Measurements from ENCODE around the gene ZNF436. TPM values are rescaled to one million over a fixed set of nuclear protein-coding genes. Genes with fewer than 3 reads are reported as not detected.
A peak's percentile ranks its signal among the peaks of the same experiment; 100 is the strongest.
"Not testable (repeated sequence)": the region's sequence is repeated elsewhere in the genome, so short reads cannot be mapped to it uniquely, and the experiment has no call there.

Gene ZNF436
- total RNA-seq, 2 donors from 2014 or later, result 7.1 to 13.9 TPM

DNA sequence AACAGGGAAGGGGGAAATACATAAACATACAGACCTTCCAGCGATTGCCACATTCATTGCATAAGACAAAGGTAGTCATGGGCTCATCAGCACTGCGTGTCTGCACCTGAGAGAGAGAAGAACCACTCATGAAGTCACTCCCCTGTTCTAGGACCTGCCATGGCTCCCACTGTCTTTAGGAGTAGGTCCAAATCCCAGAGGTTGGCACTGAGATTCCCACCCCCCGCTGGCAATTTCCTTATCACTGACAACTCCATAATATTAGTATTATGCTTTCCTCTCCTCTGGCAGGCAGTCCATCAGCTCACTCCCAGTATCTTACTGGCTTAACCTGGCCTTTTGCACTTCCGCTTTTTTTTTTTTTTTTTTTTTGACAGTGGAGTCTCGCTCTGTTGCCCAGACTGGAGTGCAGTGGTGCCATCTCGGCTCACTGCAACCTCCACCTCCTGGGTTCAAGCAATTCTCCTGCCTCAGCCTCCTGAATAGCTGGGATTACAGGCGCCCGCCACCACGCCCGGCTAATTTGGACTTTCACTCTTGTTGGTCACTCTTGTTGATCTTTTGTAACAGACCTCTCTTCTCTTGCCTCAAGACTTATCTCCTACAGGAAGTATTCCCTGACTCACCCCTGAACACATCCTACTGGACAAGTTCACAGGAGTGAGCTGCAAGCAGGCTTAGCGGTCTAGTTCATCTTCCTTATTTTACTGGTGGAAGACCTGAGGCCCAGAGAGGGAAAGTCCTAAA is 14.8 kb upstream of the ZNF436 start:
- no peak for DNase-seq
- intact Hi-C loops (cut with DNase I), result no loop called here
- no peak overlapping the region for H3K4me3 ChIP-seq
- no peaks in the 10 kb centered on the region for H3K4me1 ChIP-seq
- no peaks in the 10 kb centered on the region for H3K27me3 ChIP-seq
- no peak overlapping the region for H3K9ac ChIP-seq (ENCODE audit: low read depth in 2 of 2, low read length in 2 of 2)
- peak overlapping the region; percentile 9 for H3K27ac ChIP-seq
- no peaks in the 10 kb centered on the region for H3K9me3 ChIP-seq
- H3K36me3 ChIP-seq, result no peaks in the 10 kb centered on the region
- TF ChIP-seq, protein P1, sequence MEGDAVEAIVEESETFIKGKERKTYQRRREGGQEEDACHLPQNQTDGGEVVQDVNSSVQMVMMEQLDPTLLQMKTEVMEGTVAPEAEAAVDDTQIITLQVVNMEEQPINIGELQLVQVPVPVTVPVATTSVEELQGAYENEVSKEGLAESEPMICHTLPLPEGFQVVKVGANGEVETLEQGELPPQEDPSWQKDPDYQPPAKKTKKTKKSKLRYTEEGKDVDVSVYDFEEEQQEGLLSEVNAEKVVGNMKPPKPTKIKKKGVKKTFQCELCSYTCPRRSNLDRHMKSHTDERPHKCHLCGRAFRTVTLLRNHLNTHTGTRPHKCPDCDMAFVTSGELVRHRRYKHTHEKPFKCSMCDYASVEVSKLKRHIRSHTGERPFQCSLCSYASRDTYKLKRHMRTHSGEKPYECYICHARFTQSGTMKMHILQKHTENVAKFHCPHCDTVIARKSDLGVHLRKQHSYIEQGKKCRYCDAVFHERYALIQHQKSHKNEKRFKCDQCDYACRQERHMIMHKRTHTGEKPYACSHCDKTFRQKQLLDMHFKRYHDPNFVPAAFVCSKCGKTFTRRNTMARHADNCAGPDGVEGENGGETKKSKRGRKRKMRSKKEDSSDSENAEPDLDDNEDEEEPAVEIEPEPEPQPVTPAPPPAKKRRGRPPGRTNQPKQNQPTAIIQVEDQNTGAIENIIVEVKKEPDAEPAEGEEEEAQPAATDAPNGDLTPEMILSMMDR (IDR thresholded peaks at IDR 0.05), result no peak

DNA sequence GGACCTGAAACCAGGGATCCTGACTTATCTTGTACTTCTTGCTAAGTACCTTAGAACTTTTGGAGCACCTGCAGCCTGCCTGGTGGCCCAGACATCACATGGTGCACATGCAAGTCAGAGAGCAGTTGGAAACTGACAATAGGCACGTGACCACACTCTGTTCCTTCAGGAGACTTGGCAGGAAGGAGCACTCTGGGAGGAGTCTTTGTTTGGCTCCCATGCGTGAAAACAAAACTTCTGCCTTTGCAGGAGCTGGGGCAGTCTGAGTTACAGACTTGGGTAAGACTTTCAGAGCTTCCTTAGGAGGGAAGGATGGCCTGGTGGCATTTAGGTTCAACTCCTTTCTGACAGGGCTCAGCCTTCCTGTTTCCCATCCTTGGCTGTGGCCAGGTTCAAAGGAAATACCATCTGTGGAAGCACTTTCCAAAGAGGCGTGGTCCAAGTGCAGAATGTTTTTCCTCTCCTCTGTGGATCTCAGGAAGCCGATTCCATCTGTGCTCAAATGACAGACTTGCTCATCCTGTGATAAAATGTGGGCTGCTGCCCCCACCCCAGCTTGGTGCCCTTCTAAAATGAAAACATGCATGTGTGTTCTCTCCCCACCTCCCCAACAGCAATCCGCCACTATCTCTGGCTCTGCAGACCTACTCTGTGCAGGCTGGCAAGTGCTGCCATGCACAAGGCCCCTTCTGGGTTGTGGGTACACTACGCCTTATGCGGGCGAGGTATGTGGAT is 14.1 kb upstream of the ZNF436 start:
- intact Hi-C loops (cut with DNase I), result no loop called here
- DNase-seq, result no peak
- H3K36me3 ChIP-seq, result no peaks in the 10 kb centered on the region
- H3K4me1 ChIP-seq, result no peaks in the 10 kb centered on the region
- H3K4me3 ChIP-seq, result no peak overlapping the region
- H3K27me3 ChIP-seq, result no peaks in the 10 kb centered on the region
- TF ChIP-seq, protein P1 (IDR thresholded peaks at IDR 0.05), result no peak
- H3K9ac ChIP-seq (ENCODE audit: low read depth in 2 of 2, low read length in 2 of 2), result no peak overlapping the region
- H3K27ac ChIP-seq, result peak overlapping the region; percentile 9
- H3K9me3 ChIP-seq, result no peaks in the 10 kb centered on the region

DNA sequence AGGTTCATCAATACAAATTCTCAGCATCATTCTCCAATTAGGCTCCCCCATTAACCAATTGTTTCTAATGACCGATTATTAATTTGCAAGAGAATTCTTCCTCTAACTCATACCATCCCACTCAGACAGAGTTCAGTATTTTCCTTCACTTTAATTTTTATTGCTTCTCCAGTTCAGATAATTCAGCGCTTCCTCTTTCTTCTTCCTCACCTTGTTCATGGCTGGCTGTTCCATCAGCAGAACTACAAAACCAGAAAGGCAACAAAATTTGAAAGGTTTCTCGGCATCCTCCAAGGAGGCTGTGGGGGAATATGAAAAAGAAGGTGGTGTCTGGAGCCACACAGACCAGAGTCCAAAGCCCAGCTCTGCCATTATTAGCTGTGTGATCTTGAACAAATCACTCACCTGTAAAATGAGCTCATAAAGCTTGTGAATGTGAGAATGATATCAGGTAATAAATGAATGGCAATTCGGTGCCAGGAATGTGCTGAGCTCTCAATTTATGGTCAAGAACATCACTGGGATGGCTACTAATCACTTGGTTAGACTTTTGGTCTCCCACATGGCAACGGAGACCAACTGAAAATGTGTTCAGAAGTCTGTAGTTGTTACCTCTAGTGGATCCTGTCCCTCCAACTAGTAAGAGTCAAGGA is 11.7 kb upstream of the ZNF436 start:
- H3K9ac ChIP-seq (ENCODE audit: low read depth in 2 of 2, low read length in 2 of 2), result no peak overlapping the region
- no peak overlapping the region for H3K27ac ChIP-seq
- TF ChIP-seq, protein P1 (IDR thresholded peaks at IDR 0.05), result no peak
- no peaks in the 10 kb centered on the region for H3K27me3 ChIP-seq
- H3K9me3 ChIP-seq, result no peaks in the 10 kb centered on the region
- no peaks in the 10 kb centered on the region for H3K36me3 ChIP-seq
- no peak for DNase-seq
- intact Hi-C loops (cut with DNase I), result no loop called here
- no peak overlapping the region for H3K4me3 ChIP-seq
- no peaks in the 10 kb centered on the region for H3K4me1 ChIP-seq

DNA sequence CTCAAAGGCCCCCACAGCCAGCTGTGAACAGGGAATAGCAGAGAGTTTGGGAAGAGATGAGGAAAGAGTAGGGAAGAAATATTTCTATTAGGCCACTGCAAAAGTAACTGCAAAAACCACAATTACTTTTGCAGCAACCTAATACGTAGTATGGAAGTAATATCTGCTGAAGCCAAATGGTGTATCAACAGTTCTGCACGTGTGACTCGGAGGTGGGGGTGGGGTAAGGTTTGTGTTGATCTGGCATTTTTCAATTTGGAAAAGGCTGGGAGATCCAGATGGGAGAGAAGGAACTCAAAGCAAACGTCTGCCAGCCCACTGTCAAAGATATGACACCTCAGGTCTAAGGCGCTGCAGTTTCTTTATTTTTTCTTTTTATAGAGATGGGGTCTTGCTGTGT is 11.1 kb upstream of the ZNF436 start:
- Histone ChIP-seq H3K9ac (ENCODE audit: low read depth in 2 of 2, low read length in 2 of 2) (no peak overlapping the region), H3K4me3 (no peak overlapping the region), H3K4me1 (no peaks in the 10 kb centered on the region), H3K27me3 (no peaks in the 10 kb centered on the region), H3K27ac (no peak overlapping the region), H3K36me3 (no peaks in the 10 kb centered on the region), H3K9me3 (no peaks in the 10 kb centered on the region)
- TF ChIP-seq, protein P1 (IDR thresholded peaks at IDR 0.05), result no peak
- intact Hi-C loops (cut with DNase I), result no loop called here
- no peak for DNase-seq

DNA sequence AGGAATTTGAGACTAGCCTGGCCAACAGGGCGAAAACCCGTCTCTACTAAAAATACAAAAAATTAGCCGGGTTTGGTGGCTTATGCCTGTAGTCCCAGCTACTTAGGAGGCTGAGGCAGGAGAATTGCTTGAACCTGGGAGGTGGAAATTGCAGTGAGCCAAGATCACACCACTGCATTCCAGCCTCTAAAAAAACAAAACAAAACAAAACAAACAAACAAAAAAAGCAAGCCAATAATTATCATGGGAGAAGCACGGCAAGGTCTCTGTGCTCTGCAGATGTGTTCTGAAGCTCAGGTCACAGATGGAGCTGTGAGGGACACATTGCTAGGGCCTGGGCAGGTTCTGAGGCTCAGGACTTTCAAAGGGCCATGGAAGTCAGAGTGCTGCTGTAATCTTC is 10.6 kb upstream of the ZNF436 start:
- H3K27me3 ChIP-seq; H3K4me1 ChIP-seq; H3K27ac ChIP-seq; H3K4me3 ChIP-seq; H3K36me3 ChIP-seq; DNase-seq; H3K9ac ChIP-seq (ENCODE audit: low read depth in 2 of 2, low read length in 2 of 2); H3K9me3 ChIP-seq; intact Hi-C loops (cut with DNase I): not testable (repeated sequence)

Data from colonic mucosa (tissue), 4 donors.